Large intestine (tissue), 3 donors: Measurements from ENCODE around the gene GOSR1. TPM values are rescaled to one million over a fixed set of nuclear protein-coding genes. Genes with fewer than 3 reads are reported as not detected.
"Not testable (repeated sequence)": the region's sequence is repeated elsewhere in the genome, so short reads cannot be mapped to it uniquely, and the experiment has no call there.

ENCODE experiments used
- DNase-seq, 2 donors: peaks; one replicate each; pipeline versions ENCODE4 v3.0.0 to v3.0.0-alpha.2; 2013
- H3K27ac ChIP-seq: one replicate; pipeline ENCODE4 v1.5.1; 2013; ENCODE audit warnings: low read length
- H3K27me3 ChIP-seq: 2 replicates; pipeline ENCODE4 v1.6.1; 2013; ENCODE audit warnings: low read length; ENCODE audit not compliant: control insufficient read depth, insufficient read depth
- H3K36me3 ChIP-seq: 2 replicates; pipeline ENCODE4 v1.6.1; 2013; ENCODE audit warnings: low read length; ENCODE audit not compliant: control insufficient read depth, insufficient read depth
- H3K4me1 ChIP-seq: one replicate; pipeline ENCODE4 v1.6.1; 2013; ENCODE audit warnings: low read length; ENCODE audit not compliant: control insufficient read depth, insufficient read depth
- H3K4me3 ChIP-seq: one replicate; pipeline ENCODE4 v1.5.1; 2013; ENCODE audit warnings: low read length
- H3K9me3 ChIP-seq: one replicate; pipeline ENCODE4 v1.6.1; 2013; ENCODE audit warnings: mild to moderate bottlenecking, low read depth, low read length, moderate library complexity; ENCODE audit not compliant: control insufficient read depth
- WGBS: methylation state at CpG from one replicate; pipeline ENCODE4 v1.1.5; 2013; ENCODE audit warnings: low lambda C conversion rate; ENCODE audit not compliant: insufficient coverage; 5-methylcytosine and 5-hydroxymethylcytosine counted together
- polyA plus RNA-seq: library from polyadenylated mRNA; unstranded; fragments of 120-200 nt; gene quantifications from one replicate; pipeline ENCODE4 v1.2.1, GENCODE V29; 2013

Gene GOSR1
- polyA plus RNA-seq, 1 donor = 44.1 TPM

GRCh38 chr17:30454635-30455034, 22.6 kb upstream of the GOSR1 start:
- peaks cover 48% of the 10 kb centered on the region for H3K36me3 ChIP-seq
- WGBS = no CpG with 5 or more reads among the region's 4 CpGs

GRCh38 chr17:30458371-30458770, 18.8 kb upstream of the GOSR1 start:
- WGBS = no CpG with 5 or more reads among the region's 6 CpGs

More at GRCh38 chr17:30454635-30455034, 22.6 kb upstream of the GOSR1 start:
- no peak for DNase-seq
- Histone ChIP-seq H3K27ac (no peak overlapping the region), H3K4me3 (no peak overlapping the region), H3K4me1 (no peaks in the 10 kb centered on the region), H3K9me3 (peaks cover 3% of the 10 kb centered on the region), H3K27me3 (no peaks in the 10 kb centered on the region)

GRCh38 chr17:30458797-30459413, 18.3 kb upstream of the GOSR1 start:
- DNase-seq, H3K9me3 ChIP-seq, H3K27me3 ChIP-seq, H3K27ac ChIP-seq, H3K4me1 ChIP-seq, H3K4me3 ChIP-seq: not testable (repeated sequence)
- peaks cover 41% of the 10 kb centered on the region for H3K36me3 ChIP-seq
- WGBS = 80% methylated on average over 1 of the region's 5 CpGs

More at GRCh38 chr17:30458371-30458770, 18.8 kb upstream of the GOSR1 start:
- Histone ChIP-seq H3K27me3 (no peaks in the 10 kb centered on the region), H3K4me1 (no peaks in the 10 kb centered on the region), H3K4me3 (no peak overlapping the region), H3K9me3 (peaks cover 3% of the 10 kb centered on the region), H3K27ac (no peak overlapping the region), H3K36me3 (peaks cover 45% of the 10 kb centered on the region)
- no peak for DNase-seq

GRCh38 chr17:30468465-30468864, 8.7 kb upstream of the GOSR1 start:
- WGBS = 100% methylated on average over 1 of the region's 2 CpGs
- DNase-seq = no peak
- Histone ChIP-seq H3K9me3 (no peaks in the 10 kb centered on the region), H3K27ac (no peak overlapping the region), H3K27me3 (no peaks in the 10 kb centered on the region), H3K4me3 (no peak overlapping the region), H3K4me1 (no peaks in the 10 kb centered on the region), H3K36me3 (peaks cover 16% of the 10 kb centered on the region)

- 90% methylated on average over 4 of the region's 10 CpGs for WGBS
- no peaks in the 10 kb centered on the region for H3K27me3 ChIP-seq
Measured at GRCh38 chr17:30472238-30472890, 4.8 kb upstream of the GOSR1 start.

GRCh38 chr17:30475206-30475605, 2.0 kb upstream of the GOSR1 start:
- no peak overlapping the region for H3K27ac ChIP-seq
- H3K4me3 ChIP-seq = no peak overlapping the region
- no peaks in the 10 kb centered on the region for H3K27me3 ChIP-seq
- peaks cover 3% of the 10 kb centered on the region for H3K4me1 ChIP-seq
- no peaks in the 10 kb centered on the region for H3K9me3 ChIP-seq
- peaks cover 5% of the 10 kb centered on the region for H3K36me3 ChIP-seq
- WGBS = no CpG with 5 or more reads among the region's 2 CpGs
- no peak for DNase-seq

More at GRCh38 chr17:30472238-30472890, 4.8 kb upstream of the GOSR1 start:
- no peak overlapping the region for H3K4me3 ChIP-seq
- no peaks in the 10 kb centered on the region for H3K9me3 ChIP-seq
- H3K27ac ChIP-seq = no peak overlapping the region
- DNase-seq = no peak
- H3K36me3 ChIP-seq = no peaks in the 10 kb centered on the region
- H3K4me1 ChIP-seq = peaks cover 3% of the 10 kb centered on the region

GRCh38 chr17:30476726-30477082, 504 bp upstream of the GOSR1 start:
- 0% methylated on average over 1 of the region's 7 CpGs for WGBS
- H3K27me3 ChIP-seq = no peaks in the 10 kb centered on the region
- H3K27ac ChIP-seq = peak overlapping the region; percentile 19
- no peaks in the 10 kb centered on the region for H3K9me3 ChIP-seq
- DNase-seq = no peak
- H3K4me1 ChIP-seq = peaks cover 3% of the 10 kb centered on the region
- H3K36me3 ChIP-seq = peaks cover 14% of the 10 kb centered on the region
- H3K4me3 ChIP-seq = peak overlapping the region; percentile 81

GRCh38 chr17:30477774-30478115, 537 bp downstream of the GOSR1 start:
- 2% methylated on average over 6 of the region's 9 CpGs for WGBS
- peak overlapping the region; percentile 64 for H3K27ac ChIP-seq
- peaks cover 3% of the 10 kb centered on the region for H3K4me1 ChIP-seq
- DNase-seq = peak in 1 of 2 donors; percentile 2
- peak overlapping the region; percentile 81 for H3K4me3 ChIP-seq
- H3K27me3 ChIP-seq = no peaks in the 10 kb centered on the region
- H3K36me3 ChIP-seq = peaks cover 21% of the 10 kb centered on the region
- no peaks in the 10 kb centered on the region for H3K9me3 ChIP-seq

GRCh38 chr17:30482555-30482954, 5.3 kb downstream of the GOSR1 start:
- Histone ChIP-seq H3K4me1 (no peaks in the 10 kb centered on the region), H3K36me3 (peaks cover 46% of the 10 kb centered on the region), H3K27me3 (no peaks in the 10 kb centered on the region), H3K4me3 (no peak overlapping the region), H3K9me3 (no peaks in the 10 kb centered on the region), H3K27ac (no peak overlapping the region)
- DNase-seq = no peak

- no peaks in the 10 kb centered on the region for H3K9me3 ChIP-seq
- no peak overlapping the region for H3K27ac ChIP-seq
- H3K27me3 ChIP-seq = no peaks in the 10 kb centered on the region
- no peak for DNase-seq
- WGBS = no CpG with 5 or more reads among the region's 1 CpG
- H3K4me3 ChIP-seq = no peak overlapping the region
- no peaks in the 10 kb centered on the region for H3K4me1 ChIP-seq
- peaks cover 50% of the 10 kb centered on the region for H3K36me3 ChIP-seq
Measured at GRCh38 chr17:30483159-30483558, 6.0 kb downstream of the GOSR1 start.

- Histone ChIP-seq H3K27me3 (no peaks in the 10 kb centered on the region), H3K36me3 (peaks cover 73% of the 10 kb centered on the region), H3K4me3 (no peak overlapping the region), H3K27ac (no peak overlapping the region), H3K4me1 (no peaks in the 10 kb centered on the region), H3K9me3 (no peaks in the 10 kb centered on the region)
- DNase-seq = no peak
- WGBS = 70% methylated on average over 1 of the region's 2 CpGs
Measured at GRCh38 chr17:30493780-30494179, 16.6 kb downstream of the GOSR1 start.
